Stimulated activated CD4-positive, alpha-beta T cell treated with anti-CD3 and anti-CD28 coated beads, Interleukin-4, amount 100 ng/mL, for 4 hours (primary cell): ENCODE measurements around the gene MAP3K8.

Source experiments
- DNase-seq, 2 experiments: peaks; one replicate each; pipeline ENCODE4 v3.0.0-alpha.2; 2020

Gene MAP3K8

DNA sequence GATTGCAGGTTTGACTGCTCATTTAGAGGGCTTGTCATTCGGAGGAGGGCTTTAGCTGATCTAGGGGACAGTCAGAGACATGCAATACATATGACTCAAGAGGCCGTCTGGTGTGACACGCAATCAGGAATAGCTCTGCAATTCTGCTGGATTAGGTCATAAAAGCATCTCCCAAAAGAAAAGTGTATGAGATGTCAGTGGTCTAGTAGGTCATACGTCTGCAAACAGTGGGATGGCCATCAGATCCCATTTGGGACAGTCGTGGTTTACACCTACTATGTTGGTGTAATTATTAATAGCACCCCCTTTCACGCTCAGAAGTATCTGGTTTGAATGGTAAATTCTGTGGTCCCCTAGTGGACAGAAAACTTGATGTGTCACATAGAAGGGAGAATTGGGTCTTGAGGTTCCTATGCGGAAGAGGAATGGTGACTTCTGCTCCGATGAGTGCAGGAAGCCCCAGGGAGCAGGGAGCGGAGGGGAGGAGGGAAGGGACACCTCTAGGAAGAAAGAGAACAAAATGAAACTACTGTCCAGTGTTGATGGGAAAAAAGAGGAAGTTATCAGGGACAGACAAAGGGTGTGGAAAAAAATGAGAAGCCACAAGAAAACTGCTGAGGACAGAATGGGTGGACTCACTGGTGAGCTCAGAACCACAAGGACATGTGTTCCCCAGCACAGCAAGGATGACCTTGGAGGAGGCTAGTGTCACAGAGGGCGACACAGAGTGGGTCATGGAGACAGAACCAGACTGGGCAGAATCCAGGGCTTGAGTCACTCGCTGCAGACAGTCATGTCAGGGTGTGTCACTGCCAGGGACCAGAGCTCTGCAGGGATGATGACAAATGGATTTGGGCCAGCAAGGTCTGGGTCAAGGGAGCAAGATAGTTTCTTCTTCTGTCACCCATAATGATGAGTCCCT, 59.9 kb downstream of the MAP3K8 start:
- DNase-seq: no peak

DNA sequence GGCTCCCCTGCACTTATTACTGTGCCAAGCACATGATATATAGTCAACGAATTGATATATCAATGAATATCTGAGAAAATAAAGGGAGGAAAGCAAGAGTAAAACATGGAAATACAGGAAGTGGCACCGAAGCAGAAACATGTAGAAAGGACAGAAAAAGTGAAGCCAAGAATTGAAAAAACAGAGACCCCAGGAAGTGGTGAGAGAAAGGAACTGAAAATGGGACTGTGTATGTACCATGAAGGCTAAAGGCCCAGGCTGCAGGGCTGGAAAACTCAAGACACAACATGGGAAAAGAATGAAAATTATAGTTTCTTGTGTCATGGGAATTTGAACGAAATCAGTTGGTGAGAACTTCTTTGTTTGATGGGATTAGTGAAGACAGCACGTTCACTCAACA, 60.6 kb downstream of the MAP3K8 start:
- no peak for DNase-seq

DNA sequence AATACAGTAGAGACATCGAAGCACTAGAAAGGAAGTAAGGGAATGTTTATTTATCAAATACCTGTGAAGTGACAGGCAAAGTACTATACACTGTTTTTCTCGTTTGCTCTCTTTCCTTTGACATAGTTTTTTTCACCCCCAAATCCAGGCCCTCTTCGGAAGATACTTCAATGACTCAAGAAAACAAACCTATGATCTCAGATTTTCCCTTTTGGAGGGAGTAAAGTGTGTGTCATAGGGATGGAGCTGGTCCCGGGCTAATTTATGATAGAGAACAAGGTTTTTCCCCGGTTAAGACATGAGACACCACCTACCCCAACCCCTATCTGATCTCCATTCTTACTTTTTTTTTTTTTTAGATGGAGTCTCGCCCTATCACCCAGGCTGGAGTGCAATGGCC, 61.7 kb downstream of the MAP3K8 start:
- DNase-seq: no peak

DNA sequence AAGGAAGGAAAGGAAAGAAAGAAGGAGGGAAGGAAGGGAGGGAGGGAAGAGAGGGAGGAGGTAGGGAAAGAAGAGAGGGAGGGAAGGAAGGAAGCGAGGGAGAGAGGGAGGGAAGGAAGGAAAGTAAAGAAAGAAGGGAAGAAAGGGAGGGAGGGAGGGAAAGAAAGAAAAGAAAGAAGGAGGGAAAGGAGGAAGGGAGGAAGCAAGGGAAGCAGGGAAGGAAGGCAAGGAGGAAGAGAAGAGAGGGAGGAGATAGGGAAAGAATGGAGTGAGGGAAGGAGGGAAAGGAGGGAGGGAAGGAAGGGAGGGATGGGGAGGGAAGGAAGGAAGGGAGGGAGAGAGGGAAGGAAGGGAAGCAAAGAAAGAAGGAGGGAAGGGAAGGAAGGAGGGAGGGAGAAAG, 65.8 kb downstream of the MAP3K8 start:
- DNase-seq: no peak

DNA sequence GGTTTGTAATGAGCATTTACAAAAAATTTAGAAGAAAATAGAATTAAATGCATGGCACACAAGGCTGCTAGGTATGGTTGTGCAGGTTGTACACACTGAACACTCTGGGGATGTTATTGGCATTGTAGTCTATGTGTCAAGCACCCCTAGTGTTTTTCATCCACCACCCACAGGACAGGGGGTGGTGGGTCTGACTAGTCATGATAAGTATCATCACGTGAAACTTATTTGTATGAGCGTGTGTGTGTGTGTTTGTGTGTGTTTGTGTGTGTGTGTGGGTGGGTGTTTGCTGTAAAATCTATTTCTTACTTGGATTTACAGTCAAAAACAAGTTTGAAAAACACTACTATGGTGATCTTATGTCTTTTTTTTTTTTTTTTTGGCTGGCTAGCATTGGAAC, 66.5 kb downstream of the MAP3K8 start:
- no peak for DNase-seq

DNA sequence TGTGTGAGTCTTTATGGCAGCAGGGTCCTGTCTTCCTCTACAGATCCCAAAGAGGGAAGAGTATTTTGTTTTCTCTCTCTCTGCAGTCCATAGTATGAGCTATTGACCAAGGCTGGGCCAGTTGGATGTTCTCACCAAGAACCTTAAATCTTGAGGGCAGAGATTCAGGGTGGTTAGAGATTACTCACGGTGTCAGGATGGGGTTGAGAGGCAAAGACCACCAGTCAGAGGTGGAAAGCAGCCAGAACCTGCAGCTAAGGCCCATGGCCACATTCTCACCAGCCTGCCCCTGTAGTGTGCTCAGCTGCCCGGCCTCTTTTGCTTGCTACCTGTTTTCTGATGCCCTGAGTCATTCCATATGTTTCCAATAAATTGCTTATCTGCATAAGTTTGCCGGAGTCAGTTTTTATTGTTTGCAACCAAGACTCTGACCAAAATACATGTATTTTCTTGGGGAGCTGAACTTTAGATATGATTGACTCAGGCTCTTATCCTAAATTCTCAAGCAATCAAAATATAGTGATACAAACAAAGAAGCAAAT, 67.0 kb downstream of the MAP3K8 start:
- DNase-seq: no peak

DNA sequence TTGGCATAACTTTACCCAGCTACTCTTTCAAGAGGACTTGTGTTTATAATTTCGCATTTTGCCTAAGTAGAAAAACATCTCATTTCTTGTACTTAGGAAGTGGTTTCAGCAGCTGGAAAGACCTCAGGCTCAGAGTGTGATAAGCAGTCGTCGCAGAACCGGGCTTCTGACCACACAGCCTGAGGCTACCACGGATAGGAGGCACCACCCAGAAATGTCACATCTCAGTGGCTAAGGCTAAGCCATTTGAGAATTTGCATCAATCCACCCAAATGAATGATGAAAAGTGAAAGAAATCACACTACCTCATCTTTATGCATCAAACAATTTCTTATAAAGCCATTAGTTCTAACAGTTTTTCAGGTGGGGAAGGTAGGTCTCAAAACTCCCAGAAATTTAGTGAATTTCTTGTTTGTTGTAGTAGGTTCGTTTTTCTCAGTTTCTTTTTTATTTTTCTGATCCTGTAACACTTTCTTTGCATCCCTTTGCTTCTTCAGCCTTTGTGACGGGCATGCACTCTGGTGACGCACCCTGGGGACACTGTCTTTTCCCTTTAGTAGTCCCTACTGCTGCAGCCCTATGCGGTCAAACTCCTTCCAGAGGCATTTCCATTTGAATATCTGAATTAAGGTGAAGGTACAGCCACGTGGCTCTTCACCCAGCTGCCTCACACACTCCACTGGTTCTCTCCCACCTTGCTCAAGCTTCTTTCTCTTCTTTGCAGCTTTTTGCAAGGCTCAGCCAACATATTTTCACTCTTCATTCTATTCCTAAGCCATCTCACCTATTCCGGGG, 68.5 kb downstream of the MAP3K8 start:
- DNase-seq: no peak

DNA sequence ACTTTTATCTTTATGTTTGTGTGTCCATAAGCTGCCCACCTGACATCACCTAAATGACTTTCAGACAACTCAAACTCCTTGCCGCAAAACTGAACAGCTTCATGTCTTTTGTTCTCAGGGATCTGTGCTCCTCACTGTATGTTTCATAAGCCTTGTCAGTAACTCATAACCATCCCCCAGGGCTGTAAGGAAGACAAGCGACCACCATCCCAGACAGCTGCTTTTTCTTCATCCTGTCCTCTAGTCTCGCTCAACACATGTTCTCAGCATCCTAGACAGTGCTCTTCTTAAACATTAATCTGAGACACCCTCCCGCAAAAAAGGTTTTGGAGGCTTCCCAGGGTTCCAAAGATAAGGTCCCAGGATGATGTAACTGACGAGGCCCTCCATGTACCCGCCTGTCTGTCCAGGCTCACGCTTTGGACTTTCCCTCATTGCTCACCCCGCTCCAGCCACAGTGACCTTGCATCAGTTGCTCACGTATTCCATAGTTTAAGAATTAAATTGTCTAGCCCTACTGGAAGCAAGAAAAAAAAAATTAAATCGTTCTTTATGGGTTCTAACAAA, 69.8 kb downstream of the MAP3K8 start:
- no peak for DNase-seq

DNA sequence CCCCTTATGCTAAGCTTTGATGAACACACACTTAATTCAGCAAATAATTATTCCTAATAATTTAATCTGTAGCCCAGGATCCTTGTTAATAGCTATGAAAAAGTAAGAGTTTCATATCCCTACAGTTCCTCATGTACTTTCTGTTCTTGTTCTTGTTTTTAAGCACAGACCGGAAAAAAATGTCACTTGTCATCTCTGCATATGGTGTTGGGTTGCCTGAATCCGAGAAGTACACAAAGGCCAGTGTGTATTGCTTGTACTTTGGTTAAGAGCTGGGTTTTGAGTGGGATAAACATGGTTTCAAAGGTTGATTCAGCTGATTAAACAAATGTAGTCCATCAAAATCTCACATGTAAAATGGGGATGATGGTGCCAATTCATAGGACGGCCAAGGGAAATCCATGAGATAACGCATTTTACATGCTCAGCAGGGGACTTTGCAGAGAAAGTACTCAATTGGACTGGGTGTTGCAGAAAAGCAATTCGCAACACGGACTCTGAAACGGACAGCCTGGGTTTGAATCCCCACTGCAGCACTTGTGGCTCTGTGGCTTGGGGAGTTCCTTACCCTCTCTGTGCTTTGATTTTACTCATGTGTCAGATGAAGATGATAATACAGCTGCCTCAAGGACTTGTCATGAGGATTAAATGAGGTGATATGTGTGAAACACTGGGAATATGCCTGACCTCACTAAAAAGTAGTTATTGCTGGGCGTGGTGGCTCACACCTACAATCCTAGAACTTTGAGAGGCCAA, 71.7 kb downstream of the MAP3K8 start:
- no peak for DNase-seq

DNA sequence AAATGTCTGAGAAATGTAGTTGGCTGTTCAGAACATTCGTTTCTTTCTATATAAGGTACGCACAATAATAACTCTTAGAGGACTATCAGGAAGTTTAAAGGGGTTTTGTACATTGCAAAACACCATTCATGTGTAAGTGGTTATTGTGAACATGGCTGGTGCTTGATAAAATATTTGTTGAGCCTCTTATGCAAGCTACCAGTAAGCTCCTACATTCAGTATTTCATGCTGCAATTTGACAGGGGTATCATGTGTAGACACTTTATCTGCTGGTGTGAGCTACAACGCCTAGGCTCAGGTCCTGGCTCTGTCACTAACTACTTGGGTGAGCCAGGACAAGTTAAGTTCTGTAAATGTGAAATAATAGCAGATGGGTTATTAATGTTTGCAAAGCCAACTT, 75.5 kb downstream of the MAP3K8 start:
- DNase-seq: no peak

DNA sequence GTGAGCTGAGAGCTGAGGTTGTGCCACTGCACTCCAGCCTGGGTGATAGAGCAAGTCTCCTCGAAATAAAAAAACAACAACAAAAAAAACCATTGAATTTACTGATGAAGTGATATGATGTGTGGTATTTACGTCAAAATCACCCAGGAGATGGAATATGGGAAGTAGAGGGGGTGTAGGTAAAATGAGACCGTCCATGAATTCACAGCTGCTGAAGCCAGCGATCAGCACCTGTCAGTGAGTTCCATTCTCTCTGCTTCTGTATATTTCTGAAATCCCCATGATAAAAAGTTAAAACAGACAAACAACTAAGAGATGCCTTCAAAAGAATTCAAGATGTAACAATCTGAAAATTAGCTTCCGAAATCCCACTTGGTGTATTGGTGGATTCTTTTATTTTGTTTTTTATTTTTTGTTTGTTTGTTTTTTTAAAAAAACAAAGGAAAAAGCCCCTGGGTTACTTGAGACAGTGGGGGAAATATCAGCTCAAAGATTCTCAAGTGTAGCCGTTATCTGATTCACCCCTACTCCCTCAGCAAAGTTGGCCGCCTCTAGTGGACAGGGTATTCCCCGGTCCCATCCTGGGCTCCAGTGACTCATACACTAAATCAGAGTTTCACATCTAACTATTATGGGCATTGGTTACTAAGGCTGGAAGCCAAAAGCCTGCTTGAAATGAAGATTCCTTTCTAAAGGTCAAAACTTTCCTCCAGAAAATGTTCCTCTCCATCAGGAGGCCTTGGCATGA, 76.4 kb downstream of the MAP3K8 start:
- DNase-seq: no peak

DNA sequence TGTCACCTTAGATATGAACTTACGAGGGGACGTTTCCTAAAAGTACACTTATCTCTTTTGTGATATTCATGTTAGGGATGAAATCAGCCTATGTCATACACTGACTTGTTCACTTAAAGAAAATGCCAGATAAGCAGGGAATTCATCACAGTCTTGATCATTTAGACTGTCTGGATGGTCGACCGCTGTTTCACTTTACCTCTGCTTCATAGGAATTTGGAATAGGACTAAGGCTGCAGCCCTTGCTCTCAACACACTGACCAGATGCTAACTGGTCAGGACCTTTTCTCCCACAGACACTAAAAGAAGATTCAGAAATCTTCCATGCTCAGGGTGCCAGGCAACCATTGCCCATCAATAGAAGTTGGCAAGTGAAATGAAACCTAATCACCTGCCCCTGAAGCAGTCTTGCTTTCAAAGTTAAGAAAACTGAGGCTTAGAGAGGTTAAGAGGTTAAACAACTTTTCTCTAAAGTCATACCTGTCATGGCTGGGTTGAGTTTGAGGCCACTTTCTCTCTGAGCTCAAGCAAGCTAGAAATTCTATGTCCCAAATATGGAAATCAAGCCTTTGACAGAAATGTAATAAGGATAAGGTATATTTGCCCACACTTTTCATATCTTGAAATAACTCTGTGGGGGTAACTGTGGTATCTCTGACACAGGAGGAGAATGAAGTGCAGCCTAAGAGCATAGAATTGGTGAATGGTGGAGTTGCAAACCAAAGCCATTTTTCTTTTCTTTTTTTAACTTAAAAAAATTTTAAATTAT, 77.1 kb downstream of the MAP3K8 start:
- DNase-seq: no peak
